WTC11 (cell line): ENCODE results near the gene CLCN7. TPM values are rescaled to one million over a fixed set of nuclear protein-coding genes. Genes with fewer than 3 reads are reported as not detected.

Source experiments
- ATAC-seq: fragments of 200-7000 bp; cut with Tn5 transposase; 2 replicates; pipeline ENCODE4 v1.10.0; 2021; ENCODE audit warnings: mild to moderate bottlenecking, moderate library complexity
- CTCF ChIA-PET: fragments of 300-600 bp; sonication (Branson Sonifier 250); formaldehyde crosslinking; loops from one replicate; lab custom pipeline; 2021; ENCODE audit warnings: antibody characterized with exemption; lab: Charles Lee
- POLR2A ChIA-PET: fragments of 350-600 bp; sonication (Branson Sonifier 250); formaldehyde crosslinking; loops from one replicate; lab custom pipeline; 2021; ENCODE audit warnings: antibody characterized with exemption; lab: Charles Lee
- DNase-seq: peaks from one replicate; pipeline ENCODE4 v3.0.0; 2021; ENCODE audit warnings: low spot score
- H3K27ac Mint-ChIP-seq: 2 replicates; pipeline ENCODE4 v1.8.0; 2021; ENCODE audit warnings: mixed read lengths
- H3K27me3 Mint-ChIP-seq: 2 replicates; pipeline ENCODE4 v1.8.0; 2021; ENCODE audit warnings: low read depth, mild to moderate bottlenecking, moderate library complexity, mixed read lengths
- H3K36me3 Mint-ChIP-seq: 2 replicates; pipeline ENCODE4 v1.8.0; 2021; ENCODE audit warnings: mixed read lengths
- H3K4me1 Mint-ChIP-seq: 2 replicates; pipeline ENCODE4 v1.8.0; 2022; ENCODE audit warnings: mixed read lengths
- H3K4me3 Mint-ChIP-seq: 2 replicates; pipeline ENCODE4 v1.8.0; 2021; ENCODE audit warnings: mild to moderate bottlenecking, moderate library complexity, mixed read lengths
- H3K9me3 Mint-ChIP-seq: 2 replicates; pipeline ENCODE4 v1.8.0; 2021; ENCODE audit warnings: mixed read lengths
- ATF1 ChIP-seq: sonication (generic); formaldehyde crosslinking; IDR thresholded peaks from 2 replicates; pipeline ENCODE4 v1.8.1; 2023; ENCODE audit warnings: mild to moderate bottlenecking, moderate library complexity, missing genetic modification reagents
- ATF3 ChIP-seq: sonication (generic); formaldehyde crosslinking; conservative IDR thresholded peaks from 2 replicates; pipeline ENCODE4 v1.8.1; 2022; ENCODE audit warnings: mild to moderate bottlenecking, missing genetic modification reagents
- ATF6 ChIP-seq: sonication (generic); formaldehyde crosslinking; IDR thresholded peaks from 2 replicates; pipeline ENCODE4 v1.8.1; 2023; ENCODE audit warnings: mild to moderate bottlenecking, missing genetic modification reagents
- E2F4 ChIP-seq: sonication (generic); formaldehyde crosslinking; IDR thresholded peaks from 2 replicates; pipeline ENCODE4 v1.8.1; 2022; ENCODE audit warnings: low read depth, mild to moderate bottlenecking, moderate library complexity, missing genetic modification reagents, borderline replicate concordance
- FOXP1 ChIP-seq: sonication (generic); formaldehyde crosslinking; IDR thresholded peaks from 2 replicates; pipeline ENCODE4 v1.8.0; 2022; ENCODE audit warnings: missing genetic modification reagents, mild to moderate bottlenecking, moderate library complexity, borderline replicate concordance
- MLX ChIP-seq: sonication (generic); formaldehyde crosslinking; IDR thresholded peaks from 2 replicates; pipeline ENCODE4 v1.8.1; 2023; ENCODE audit warnings: mild to moderate bottlenecking, missing genetic modification reagents, moderate library complexity
- MXD4 ChIP-seq: fragments of 250-450 bp; sonication (Bioruptor Pico); IDR thresholded peaks from 2 replicates; pipeline ENCODE4 v1.8.0; 2021; ENCODE audit warnings: mild to moderate bottlenecking, moderate library complexity, borderline replicate concordance
- MYBL2 ChIP-seq: sonication (generic); formaldehyde crosslinking; IDR thresholded peaks from 2 replicates; pipeline ENCODE4 v1.8.1; 2023; ENCODE audit warnings: mild to moderate bottlenecking, moderate library complexity, missing genetic modification reagents
- NR3C1 ChIP-seq: sonication (generic); formaldehyde crosslinking; conservative IDR thresholded peaks from 2 replicates; pipeline ENCODE4 v1.8.1; 2023; ENCODE audit warnings: low read depth, mild to moderate bottlenecking, missing genetic modification reagents
- PREB ChIP-seq: sonication (generic); formaldehyde crosslinking; IDR thresholded peaks from 2 replicates; pipeline ENCODE4 v1.8.1; 2022; ENCODE audit warnings: mild to moderate bottlenecking, missing genetic modification reagents, moderate library complexity, borderline replicate concordance
- RELA ChIP-seq: sonication (generic); formaldehyde crosslinking; IDR thresholded peaks from 2 replicates; pipeline ENCODE4 v1.8.1; 2022; ENCODE audit warnings: missing genetic modification reagents, mild to moderate bottlenecking, borderline replicate concordance
- USF1 ChIP-seq: sonication (generic); formaldehyde crosslinking; IDR thresholded peaks from 2 replicates; pipeline ENCODE4 v1.8.0; 2022; ENCODE audit warnings: mild to moderate bottlenecking, missing genetic modification reagents
- ZNF121 ChIP-seq: sonication (generic); formaldehyde crosslinking; IDR thresholded peaks from 2 replicates; pipeline ENCODE4 v1.8.0; 2023; ENCODE audit warnings: missing genetic modification reagents
- ZNF232 ChIP-seq: sonication (generic); formaldehyde crosslinking; IDR thresholded peaks from 2 replicates; pipeline ENCODE4 v1.8.0; 2022; ENCODE audit warnings: mild to moderate bottlenecking, missing genetic modification reagents
- ZNF425 ChIP-seq: fragments of 250-450 bp; sonication (Bioruptor Pico); conservative IDR thresholded peaks from 2 replicates; pipeline ENCODE4 v1.9.0; 2021; ENCODE audit warnings: mild to moderate bottlenecking
- total RNA-seq: library from RNA; stranded (reverse); gene quantifications from 3 replicates; pipeline ENCODE4 v1.2.3, GENCODE V29; 2021

Gene CLCN7
- total RNA-seq, 1 experiment from 2014 or later: 94.1 TPM

- H3K9me3 Mint-ChIP-seq: no peaks in the 10 kb centered on the region
- H3K4me1 Mint-ChIP-seq: no peaks in the 10 kb centered on the region
- no peak for ATAC-seq
- H3K27ac Mint-ChIP-seq: no peak overlapping the region
- no peaks in the 10 kb centered on the region for H3K36me3 Mint-ChIP-seq
- no peak for DNase-seq
- ChIA-PET CTCF (interaction anchor here (0.6 to 2.8 kb wide), 4 partner anchors 10 to 1024 kb away, joined by 3 to 14 read pairs (median 4); partner anchors contain the start of gene UQCC4), POLR2A (no interaction called here)
- no peaks in the 10 kb centered on the region for H3K27me3 Mint-ChIP-seq
- TF ChIP-seq PREB (CRISPR knock-in tag): no peak
- no peak for TF ChIP-seq ATF6 (CRISPR knock-in tag)
- TF ChIP-seq NR3C1 (CRISPR knock-in tag): no peak
- no peak for TF ChIP-seq ZNF232 (CRISPR knock-in tag)
- H3K4me3 Mint-ChIP-seq: no peak overlapping the region
Measured at GRCh38 chr16:1438229-1439057, 36.4 kb downstream of the CLCN7 start.

- Mint-ChIP-seq H3K27ac (no peak overlapping the region), H3K27me3 (no peaks in the 10 kb centered on the region), H3K4me3 (no peak overlapping the region), H3K9me3 (no peaks in the 10 kb centered on the region), H3K36me3 (no peaks in the 10 kb centered on the region), H3K4me1 (no peaks in the 10 kb centered on the region)
- ATAC-seq: no peak; the same call in 1 of the 2 replicates
- ChIA-PET POLR2A (interaction anchor here (0.9 kb wide), 1 partner anchor 16 kb away, joined by 3 read pairs; no protein-coding TSS in a partner anchor), CTCF (interaction anchor here (0.9 to 2.8 kb wide), 2 partner anchors 9 to 17 kb away, joined by 3 to 14 read pairs; partner anchors contain the start of gene UQCC4)
- no peak for DNase-seq
- TF ChIP-seq ATF1 (CRISPR knock-in tag) (no peak), ZNF425 (no peak), MLX (no peak), RELA (CRISPR knock-in tag) (no peak), MXD4 (CRISPR knock-in tag) (no peak)
- TF ChIP-seq, all 79 proteins: peak for 0
Measured at GRCh38 chr16:1437606-1438005, 37.2 kb downstream of the CLCN7 start.

- ATAC-seq (no peak), DNase-seq (no peak)
- no peaks in the 10 kb centered on the region for H3K27me3 Mint-ChIP-seq
- no peaks in the 10 kb centered on the region for H3K36me3 Mint-ChIP-seq
- H3K4me3 Mint-ChIP-seq: no peak overlapping the region
- POLR2A ChIA-PET: interaction anchor here (0.9 kb wide), 1 partner anchor 16 kb away, joined by 3 read pairs; no protein-coding TSS in a partner anchor
- no peaks in the 10 kb centered on the region for H3K4me1 Mint-ChIP-seq
- no peak overlapping the region for H3K27ac Mint-ChIP-seq
- CTCF ChIA-PET: interaction anchor here (0.9 to 2.8 kb wide), 2 partner anchors 8 to 16 kb away, joined by 3 to 14 read pairs; partner anchors contain the start of gene UQCC4
- H3K9me3 Mint-ChIP-seq: no peaks in the 10 kb centered on the region
- no peak for TF ChIP-seq USF1
- TF ChIP-seq MYBL2 (CRISPR knock-in tag): no peak
- no peak for TF ChIP-seq ZNF121
- no peak for TF ChIP-seq E2F4 (CRISPR knock-in tag)
- no peak for TF ChIP-seq ATF3 (CRISPR knock-in tag)
- no peak for TF ChIP-seq FOXP1 (CRISPR knock-in tag)
Measured at GRCh38 chr16:1436731-1437355, 38.0 kb downstream of the CLCN7 start.
